Measurements from ENCODE around the gene GRM8. TPM values are rescaled to one million over a fixed set of nuclear protein-coding genes. Genes with fewer than 3 reads are reported as not detected.

GRM8 gene
- total and polyA plus RNA-seq, 9 of the 15 experiments (the other 6 are each of a cell fraction or from before 2014, with no cell fraction given) = 0.13 TPM; not detected in 7

DNA sequence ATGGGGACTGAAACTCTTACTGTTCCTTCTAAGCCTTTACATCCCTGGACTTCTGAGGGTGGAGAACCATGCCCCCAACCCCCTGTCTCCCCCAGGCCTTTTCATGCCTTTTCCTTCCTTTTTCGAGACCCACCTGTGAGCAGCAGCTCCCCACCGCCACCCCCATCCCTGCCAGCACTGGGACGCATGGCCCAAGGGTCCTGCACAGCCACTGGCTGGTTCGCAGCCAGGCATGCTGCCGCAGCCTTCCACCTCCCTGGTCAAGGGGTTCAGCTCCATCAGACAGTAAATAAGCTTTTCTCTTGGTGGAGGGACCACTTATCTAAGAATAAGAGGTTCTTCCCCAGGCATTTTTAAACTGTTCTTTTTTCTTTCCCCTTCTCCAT, 584.4 kb downstream of the GRM8 start (continued):
- TF ChIP-seq, protein P1, sequence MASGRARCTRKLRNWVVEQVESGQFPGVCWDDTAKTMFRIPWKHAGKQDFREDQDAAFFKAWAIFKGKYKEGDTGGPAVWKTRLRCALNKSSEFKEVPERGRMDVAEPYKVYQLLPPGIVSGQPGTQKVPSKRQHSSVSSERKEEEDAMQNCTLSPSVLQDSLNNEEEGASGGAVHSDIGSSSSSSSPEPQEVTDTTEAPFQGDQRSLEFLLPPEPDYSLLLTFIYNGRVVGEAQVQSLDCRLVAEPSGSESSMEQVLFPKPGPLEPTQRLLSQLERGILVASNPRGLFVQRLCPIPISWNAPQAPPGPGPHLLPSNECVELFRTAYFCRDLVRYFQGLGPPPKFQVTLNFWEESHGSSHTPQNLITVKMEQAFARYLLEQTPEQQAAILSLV (tag; IDR thresholded peaks at IDR 0.05) = no peak
- TF ChIP-seq, protein P2, sequence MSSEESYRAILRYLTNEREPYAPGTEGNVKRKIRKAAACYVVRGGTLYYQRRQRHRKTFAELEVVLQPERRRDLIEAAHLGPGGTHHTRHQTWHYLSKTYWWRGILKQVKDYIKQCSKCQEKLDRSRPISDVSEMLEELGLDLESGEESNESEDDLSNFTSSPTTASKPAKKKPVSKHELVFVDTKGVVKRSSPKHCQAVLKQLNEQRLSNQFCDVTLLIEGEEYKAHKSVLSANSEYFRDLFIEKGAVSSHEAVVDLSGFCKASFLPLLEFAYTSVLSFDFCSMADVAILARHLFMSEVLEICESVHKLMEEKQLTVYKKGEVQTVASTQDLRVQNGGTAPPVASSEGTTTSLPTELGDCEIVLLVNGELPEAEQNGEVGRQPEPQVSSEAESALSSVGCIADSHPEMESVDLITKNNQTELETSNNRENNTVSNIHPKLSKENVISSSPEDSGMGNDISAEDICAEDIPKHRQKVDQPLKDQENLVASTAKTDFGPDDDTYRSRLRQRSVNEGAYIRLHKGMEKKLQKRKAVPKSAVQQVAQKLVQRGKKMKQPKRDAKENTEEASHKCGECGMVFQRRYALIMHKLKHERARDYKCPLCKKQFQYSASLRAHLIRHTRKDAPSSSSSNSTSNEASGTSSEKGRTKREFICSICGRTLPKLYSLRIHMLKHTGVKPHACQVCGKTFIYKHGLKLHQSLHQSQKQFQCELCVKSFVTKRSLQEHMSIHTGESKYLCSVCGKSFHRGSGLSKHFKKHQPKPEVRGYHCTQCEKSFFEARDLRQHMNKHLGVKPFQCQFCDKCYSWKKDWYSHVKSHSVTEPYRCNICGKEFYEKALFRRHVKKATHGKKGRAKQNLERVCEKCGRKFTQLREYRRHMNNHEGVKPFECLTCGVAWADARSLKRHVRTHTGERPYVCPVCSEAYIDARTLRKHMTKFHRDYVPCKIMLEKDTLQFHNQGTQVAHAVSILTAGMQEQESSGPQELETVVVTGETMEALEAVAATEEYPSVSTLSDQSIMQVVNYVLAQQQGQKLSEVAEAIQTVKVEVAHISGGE (CRISPR knock-in tag; IDR thresholded peaks at IDR 0.05) = 0 out of 6 replicates have a peak, but pooled peaks of 1 of the 3 experiments have one; percentile 41
- TF ChIP-seq, protein P3, sequence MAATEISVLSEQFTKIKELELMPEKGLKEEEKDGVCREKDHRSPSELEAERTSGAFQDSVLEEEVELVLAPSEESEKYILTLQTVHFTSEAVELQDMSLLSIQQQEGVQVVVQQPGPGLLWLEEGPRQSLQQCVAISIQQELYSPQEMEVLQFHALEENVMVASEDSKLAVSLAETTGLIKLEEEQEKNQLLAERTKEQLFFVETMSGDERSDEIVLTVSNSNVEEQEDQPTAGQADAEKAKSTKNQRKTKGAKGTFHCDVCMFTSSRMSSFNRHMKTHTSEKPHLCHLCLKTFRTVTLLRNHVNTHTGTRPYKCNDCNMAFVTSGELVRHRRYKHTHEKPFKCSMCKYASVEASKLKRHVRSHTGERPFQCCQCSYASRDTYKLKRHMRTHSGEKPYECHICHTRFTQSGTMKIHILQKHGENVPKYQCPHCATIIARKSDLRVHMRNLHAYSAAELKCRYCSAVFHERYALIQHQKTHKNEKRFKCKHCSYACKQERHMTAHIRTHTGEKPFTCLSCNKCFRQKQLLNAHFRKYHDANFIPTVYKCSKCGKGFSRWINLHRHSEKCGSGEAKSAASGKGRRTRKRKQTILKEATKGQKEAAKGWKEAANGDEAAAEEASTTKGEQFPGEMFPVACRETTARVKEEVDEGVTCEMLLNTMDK (IDR thresholded peaks at IDR 0.05; ENCODE audit: borderline replicate concordance, insufficient read depth, low read depth, low read length, poor library complexity, severe bottlenecking) = no peak
- TF ChIP-seq ARID1B (IDR thresholded peaks at IDR 0.05) = no peak
- TF ChIP-seq CBX2 (IDR thresholded peaks at IDR 0.05; ENCODE audit: insufficient read depth, low read length, poor library complexity, severe bottlenecking) = no peak
- TF ChIP-seq ZNF274 (IDR thresholded peaks at IDR 0.05; ENCODE audit: borderline replicate concordance, low read depth, low read length) = no peak
- no peak for TF ChIP-seq ZNF197 (CRISPR knock-in tag; IDR thresholded peaks at IDR 0.05; ENCODE audit: low read depth)
- no peak for TF ChIP-seq GATAD2B (IDR thresholded peaks at IDR 0.05; ENCODE audit: borderline replicate concordance)
- no peak for TF ChIP-seq ZNF146 (CRISPR knock-in tag; IDR thresholded peaks at IDR 0.05; ENCODE audit: unreplicated experiment)
- TF ChIP-seq SMC3 (conservative IDR thresholded peaks at IDR 0.05; ENCODE audit: insufficient read depth, low read depth, low read length) = no peak
- no peak for TF ChIP-seq ZNF174 (CRISPR knock-in tag; IDR thresholded peaks at IDR 0.05)
- TF ChIP-seq, protein P4, sequence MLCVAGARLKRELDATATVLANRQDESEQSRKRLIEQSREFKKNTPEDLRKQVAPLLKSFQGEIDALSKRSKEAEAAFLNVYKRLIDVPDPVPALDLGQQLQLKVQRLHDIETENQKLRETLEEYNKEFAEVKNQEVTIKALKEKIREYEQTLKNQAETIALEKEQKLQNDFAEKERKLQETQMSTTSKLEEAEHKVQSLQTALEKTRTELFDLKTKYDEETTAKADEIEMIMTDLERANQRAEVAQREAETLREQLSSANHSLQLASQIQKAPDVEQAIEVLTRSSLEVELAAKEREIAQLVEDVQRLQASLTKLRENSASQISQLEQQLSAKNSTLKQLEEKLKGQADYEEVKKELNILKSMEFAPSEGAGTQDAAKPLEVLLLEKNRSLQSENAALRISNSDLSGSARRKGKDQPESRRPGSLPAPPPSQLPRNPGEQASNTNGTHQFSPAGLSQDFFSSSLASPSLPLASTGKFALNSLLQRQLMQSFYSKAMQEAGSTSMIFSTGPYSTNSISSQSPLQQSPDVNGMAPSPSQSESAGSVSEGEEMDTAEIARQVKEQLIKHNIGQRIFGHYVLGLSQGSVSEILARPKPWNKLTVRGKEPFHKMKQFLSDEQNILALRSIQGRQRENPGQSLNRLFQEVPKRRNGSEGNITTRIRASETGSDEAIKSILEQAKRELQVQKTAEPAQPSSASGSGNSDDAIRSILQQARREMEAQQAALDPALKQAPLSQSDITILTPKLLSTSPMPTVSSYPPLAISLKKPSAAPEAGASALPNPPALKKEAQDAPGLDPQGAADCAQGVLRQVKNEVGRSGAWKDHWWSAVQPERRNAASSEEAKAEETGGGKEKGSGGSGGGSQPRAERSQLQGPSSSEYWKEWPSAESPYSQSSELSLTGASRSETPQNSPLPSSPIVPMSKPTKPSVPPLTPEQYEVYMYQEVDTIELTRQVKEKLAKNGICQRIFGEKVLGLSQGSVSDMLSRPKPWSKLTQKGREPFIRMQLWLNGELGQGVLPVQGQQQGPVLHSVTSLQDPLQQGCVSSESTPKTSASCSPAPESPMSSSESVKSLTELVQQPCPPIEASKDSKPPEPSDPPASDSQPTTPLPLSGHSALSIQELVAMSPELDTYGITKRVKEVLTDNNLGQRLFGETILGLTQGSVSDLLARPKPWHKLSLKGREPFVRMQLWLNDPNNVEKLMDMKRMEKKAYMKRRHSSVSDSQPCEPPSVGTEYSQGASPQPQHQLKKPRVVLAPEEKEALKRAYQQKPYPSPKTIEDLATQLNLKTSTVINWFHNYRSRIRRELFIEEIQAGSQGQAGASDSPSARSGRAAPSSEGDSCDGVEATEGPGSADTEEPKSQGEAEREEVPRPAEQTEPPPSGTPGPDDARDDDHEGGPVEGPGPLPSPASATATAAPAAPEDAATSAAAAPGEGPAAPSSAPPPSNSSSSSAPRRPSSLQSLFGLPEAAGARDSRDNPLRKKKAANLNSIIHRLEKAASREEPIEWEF (CRISPR knock-in tag; IDR thresholded peaks at IDR 0.05) = no peak
- TF ChIP-seq RUNX1 (IDR thresholded peaks at IDR 0.05; ENCODE audit: low read depth) = no peak

All from K562 (cell line).